Measurements from ENCODE around the gene SIGLEC1. TPM values are rescaled to one million over a fixed set of nuclear protein-coding genes. Genes with fewer than 3 reads are reported as not detected.

The SIGLEC1 gene
- total RNA-seq (2014; rRNA removed) (not detected in 2 replicates), Bru-seq, nascent RNA (percentile 9 among the genes with signal in this experiment), BruChase-seq, experiment 1, labeled RNA remaining after a 6-hour chase (percentile 16 among the genes with signal in this experiment), BruChase-seq, experiment 2, labeled RNA remaining after a 2-hour chase (percentile 16 among the genes with signal in this experiment)
- long read RNA-seq: 0 reads

- ATAC-seq: no peak
- H4K20me1 ChIP-seq (ENCODE audit: low read length): no peaks in the 10 kb centered on the region
- no peak within 1 kb of the TSS for H3K4me3 ChIP-seq (ENCODE audit: low read length)
- H3K4me2 ChIP-seq (ENCODE audit: low read length): no peak within 1 kb of the TSS
- H3K9me3 ChIP-seq (ENCODE audit: low read length): no peaks in the 10 kb centered on the region
- H3K9ac ChIP-seq (ENCODE audit: low read length): no peak within 1 kb of the TSS
- TF ChIP-seq, protein P1, sequence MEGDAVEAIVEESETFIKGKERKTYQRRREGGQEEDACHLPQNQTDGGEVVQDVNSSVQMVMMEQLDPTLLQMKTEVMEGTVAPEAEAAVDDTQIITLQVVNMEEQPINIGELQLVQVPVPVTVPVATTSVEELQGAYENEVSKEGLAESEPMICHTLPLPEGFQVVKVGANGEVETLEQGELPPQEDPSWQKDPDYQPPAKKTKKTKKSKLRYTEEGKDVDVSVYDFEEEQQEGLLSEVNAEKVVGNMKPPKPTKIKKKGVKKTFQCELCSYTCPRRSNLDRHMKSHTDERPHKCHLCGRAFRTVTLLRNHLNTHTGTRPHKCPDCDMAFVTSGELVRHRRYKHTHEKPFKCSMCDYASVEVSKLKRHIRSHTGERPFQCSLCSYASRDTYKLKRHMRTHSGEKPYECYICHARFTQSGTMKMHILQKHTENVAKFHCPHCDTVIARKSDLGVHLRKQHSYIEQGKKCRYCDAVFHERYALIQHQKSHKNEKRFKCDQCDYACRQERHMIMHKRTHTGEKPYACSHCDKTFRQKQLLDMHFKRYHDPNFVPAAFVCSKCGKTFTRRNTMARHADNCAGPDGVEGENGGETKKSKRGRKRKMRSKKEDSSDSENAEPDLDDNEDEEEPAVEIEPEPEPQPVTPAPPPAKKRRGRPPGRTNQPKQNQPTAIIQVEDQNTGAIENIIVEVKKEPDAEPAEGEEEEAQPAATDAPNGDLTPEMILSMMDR (conservative IDR thresholded peaks at IDR 0.05; ENCODE audit: low read depth, low read length): no peak
- H3K9me2 ChIP-seq (replicated peaks; ENCODE audit: low read length): no peaks in the 10 kb centered on the region
- CTCF ChIA-PET: no interaction called here
- H2AFZ ChIP-seq (ENCODE audit: low read length): no peak within 1 kb of the TSS
- no peak within 1 kb of the TSS for H3K27ac ChIP-seq (ENCODE audit: low read length)
- intact Hi-C loops (cut with micrococcal nuclease): no loop called here
- no peaks in the 10 kb centered on the region for H3K79me2 ChIP-seq (ENCODE audit: low read length)
- H3K36me3 ChIP-seq (ENCODE audit: low read depth, low read length): no peaks in the 10 kb centered on the region
- POLR2A ChIA-PET (ENCODE audit: unreplicated experiment): no interaction called here
- no peak for DNase-seq
- H3K27me3 ChIP-seq (ENCODE audit: low read length): no peaks in the 10 kb centered on the region
- BruUV-seq (replicated peaks): no TSS peak
- H3K4me1 ChIP-seq (ENCODE audit: insufficient read depth, low read length): no peaks in the 10 kb centered on the region
- no peaks in the 10 kb centered on the region for H3F3A ChIP-seq (ENCODE audit: low read length, unreplicated experiment)
Measured at GRCh38 chr20:3712279-3712873, at the start of gene SIGLEC1. Gene SIGLEC1 (minus strand): TSS chr20:3712600. CDS start chr20:3707128, 5,472 bp downstream.

- no peak overlapping the region for H3K4me3 ChIP-seq (ENCODE audit: low read length)
- H3K79me2 ChIP-seq (ENCODE audit: low read length): peaks cover 42% of the 10 kb centered on the region
- H3K36me3 ChIP-seq (ENCODE audit: low read depth, low read length): peaks cover 19% of the 10 kb centered on the region
- H3F3A ChIP-seq (ENCODE audit: low read length, unreplicated experiment): no peaks in the 10 kb centered on the region
- ChIA-PET CTCF (no interaction called here), POLR2A (ENCODE audit: unreplicated experiment) (no interaction called here)
- DNase-seq (no peak), ATAC-seq (no peak)
- H3K27me3 ChIP-seq (ENCODE audit: low read length): no peaks in the 10 kb centered on the region
- no peaks in the 10 kb centered on the region for H3K9me3 ChIP-seq (ENCODE audit: low read length)
- no peak overlapping the region for H2AFZ ChIP-seq (ENCODE audit: low read length)
- intact Hi-C loops (cut with micrococcal nuclease): no loop called here
- no peak overlapping the region for H3K9ac ChIP-seq (ENCODE audit: low read length)
- no peak overlapping the region for H3K4me2 ChIP-seq (ENCODE audit: low read length)
- peaks cover 5% of the 10 kb centered on the region; the same call in 1 of the 2 replicates for H4K20me1 ChIP-seq (ENCODE audit: low read length)
- H3K9me2 ChIP-seq (replicated peaks; ENCODE audit: low read length): no peaks in the 10 kb centered on the region
- H3K4me1 ChIP-seq (ENCODE audit: insufficient read depth, low read length): peaks cover 6% of the 10 kb centered on the region
- TF ChIP-seq EZH2 (IDR thresholded peaks at IDR 0.05; ENCODE audit: low read length, unreplicated experiment) (no peak), EZH2phosphoT487 (IDR thresholded peaks at IDR 0.05; ENCODE audit: borderline replicate concordance, low read length) (no peak)
- TF ChIP-seq, protein P1 (conservative IDR thresholded peaks at IDR 0.05; ENCODE audit: low read depth, low read length): no peak
- BruUV-seq (replicated peaks): no TSS peak
- H3K27ac ChIP-seq (ENCODE audit: low read length): no peak overlapping the region
Measured at GRCh38 chr20:3760655-3761348, 48.4 kb upstream of the SIGLEC1 start.

DNA sequence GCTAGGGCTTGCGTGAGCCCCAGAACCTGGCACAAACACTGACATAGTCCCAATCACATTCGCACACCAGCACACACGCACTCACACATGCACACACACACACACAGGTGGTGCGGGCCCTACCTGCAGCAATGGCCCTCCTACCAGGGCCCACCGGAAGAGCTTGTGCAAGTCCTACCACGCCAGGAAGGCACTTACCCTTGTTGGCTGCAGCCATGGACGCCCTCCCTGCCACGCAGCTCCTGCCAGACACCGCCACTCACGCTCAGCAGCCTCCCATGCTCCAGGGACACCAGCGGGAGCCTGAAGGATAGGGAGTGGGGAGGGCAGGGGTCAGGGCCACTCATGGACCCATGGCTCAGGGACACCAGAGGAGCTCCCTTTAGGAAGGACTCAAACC lies 47.5 kb upstream of the SIGLEC1 start:
- Histone ChIP-seq H3K27ac (ENCODE audit: low read length) (no peak overlapping the region), H3F3A (ENCODE audit: low read length, unreplicated experiment) (no peaks in the 10 kb centered on the region), H3K36me3 (ENCODE audit: low read depth, low read length) (peaks cover 15% of the 10 kb centered on the region), H3K27me3 (ENCODE audit: low read length) (no peaks in the 10 kb centered on the region), H3K4me2 (ENCODE audit: low read length) (no peak overlapping the region), H3K4me1 (ENCODE audit: insufficient read depth, low read length) (no peaks in the 10 kb centered on the region), H3K9me2 (replicated peaks; ENCODE audit: low read length) (no peaks in the 10 kb centered on the region), H3K4me3 (ENCODE audit: low read length) (no peak overlapping the region), H3K9me3 (ENCODE audit: low read length) (no peaks in the 10 kb centered on the region), H2AFZ (ENCODE audit: low read length) (no peak overlapping the region), H3K79me2 (ENCODE audit: low read length) (peaks cover 32% of the 10 kb centered on the region), H3K9ac (ENCODE audit: low read length) (no peak overlapping the region), H4K20me1 (ENCODE audit: low read length) (peaks cover 3% of the 10 kb centered on the region; the same call in 1 of the 2 replicates)
- POLR2A ChIA-PET (ENCODE audit: unreplicated experiment): no interaction called here
- BruUV-seq (replicated peaks): no TSS peak
- ATAC-seq: no peak
- CTCF ChIA-PET: no interaction called here
- intact Hi-C loops (cut with micrococcal nuclease): no loop called here
- no peak for TF ChIP-seq EZH2phosphoT487 (IDR thresholded peaks at IDR 0.05; ENCODE audit: borderline replicate concordance, low read length)
- TF ChIP-seq, protein P1 (conservative IDR thresholded peaks at IDR 0.05; ENCODE audit: low read depth, low read length): no peak
- TF ChIP-seq EZH2 (IDR thresholded peaks at IDR 0.05; ENCODE audit: low read length, unreplicated experiment): no peak
- no peak for DNase-seq
